GM10266 (cell line): ENCODE results near the gene CD81.

ENCODE experiments used
- DNase-seq: peaks from one replicate; pipeline ENCODE4 v3.0.0; 2012; ENCODE audit errors: extremely low spot score
- TF ChIP-seq, protein P1 (sequence below): IDR thresholded peaks from 2 replicates; pipeline ENCODE4 v1.5.1; 2012; ENCODE audit warnings: mild to moderate bottlenecking, low read depth; ENCODE audit not compliant: control insufficient read depth, insufficient read depth; ENCODE audit errors: missing control alignments

The CD81 gene

DNA sequence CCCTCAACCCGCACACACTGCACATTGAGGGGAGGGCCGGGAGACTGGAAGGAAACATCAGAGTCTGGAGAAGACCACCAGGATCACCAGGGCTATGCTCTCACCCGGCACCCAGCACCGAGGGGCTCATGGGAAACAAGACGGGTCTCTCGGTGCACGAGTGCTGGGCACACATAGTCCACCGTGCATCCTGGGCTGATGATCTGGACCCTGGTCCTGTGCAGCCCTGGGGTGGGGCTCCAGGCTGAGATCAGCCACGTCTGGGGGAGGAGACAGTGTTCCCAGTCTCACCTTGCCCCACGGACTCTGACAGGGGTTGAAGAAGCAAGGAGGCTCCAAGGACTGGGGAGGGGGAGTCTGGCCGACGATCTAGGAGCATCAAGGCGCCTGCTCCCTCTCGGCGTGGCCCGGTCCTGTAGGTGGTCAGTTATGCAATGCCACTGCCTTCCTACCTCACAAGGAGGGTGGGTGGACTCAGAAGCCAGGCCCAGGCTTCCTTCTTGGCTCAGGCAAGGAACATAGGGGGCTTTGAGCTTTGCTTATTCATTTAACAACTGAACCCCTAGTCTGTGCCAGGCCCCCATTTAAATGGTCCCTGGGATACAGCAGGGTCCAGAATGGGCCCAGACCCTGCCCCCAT lies 11.4 kb upstream of the CD81 start:
- no peak for DNase-seq
- TF ChIP-seq, protein P1, sequence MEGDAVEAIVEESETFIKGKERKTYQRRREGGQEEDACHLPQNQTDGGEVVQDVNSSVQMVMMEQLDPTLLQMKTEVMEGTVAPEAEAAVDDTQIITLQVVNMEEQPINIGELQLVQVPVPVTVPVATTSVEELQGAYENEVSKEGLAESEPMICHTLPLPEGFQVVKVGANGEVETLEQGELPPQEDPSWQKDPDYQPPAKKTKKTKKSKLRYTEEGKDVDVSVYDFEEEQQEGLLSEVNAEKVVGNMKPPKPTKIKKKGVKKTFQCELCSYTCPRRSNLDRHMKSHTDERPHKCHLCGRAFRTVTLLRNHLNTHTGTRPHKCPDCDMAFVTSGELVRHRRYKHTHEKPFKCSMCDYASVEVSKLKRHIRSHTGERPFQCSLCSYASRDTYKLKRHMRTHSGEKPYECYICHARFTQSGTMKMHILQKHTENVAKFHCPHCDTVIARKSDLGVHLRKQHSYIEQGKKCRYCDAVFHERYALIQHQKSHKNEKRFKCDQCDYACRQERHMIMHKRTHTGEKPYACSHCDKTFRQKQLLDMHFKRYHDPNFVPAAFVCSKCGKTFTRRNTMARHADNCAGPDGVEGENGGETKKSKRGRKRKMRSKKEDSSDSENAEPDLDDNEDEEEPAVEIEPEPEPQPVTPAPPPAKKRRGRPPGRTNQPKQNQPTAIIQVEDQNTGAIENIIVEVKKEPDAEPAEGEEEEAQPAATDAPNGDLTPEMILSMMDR, result no peak

DNA sequence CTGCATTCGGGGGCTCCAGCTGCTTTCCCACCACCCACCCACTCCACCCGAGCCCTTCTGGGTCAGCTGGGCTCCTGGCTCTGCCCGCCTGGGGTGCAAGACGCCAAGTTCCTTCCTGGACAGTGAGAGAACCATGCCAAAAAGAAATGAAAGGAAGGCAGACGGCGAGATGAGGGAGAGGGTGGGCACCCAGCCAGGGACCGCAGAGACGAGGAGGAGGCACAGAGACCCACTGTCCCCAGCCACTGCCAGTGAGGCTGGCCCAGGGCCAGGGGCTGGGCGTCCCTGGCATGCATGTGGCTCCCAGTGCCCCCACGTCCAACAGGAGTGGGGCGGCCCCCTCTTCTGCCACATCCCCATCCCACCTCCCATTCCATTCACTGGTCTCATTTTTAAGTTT lies 10.8 kb upstream of the CD81 start:
- no peak for DNase-seq
- TF ChIP-seq, protein P1, result no peak

DNA sequence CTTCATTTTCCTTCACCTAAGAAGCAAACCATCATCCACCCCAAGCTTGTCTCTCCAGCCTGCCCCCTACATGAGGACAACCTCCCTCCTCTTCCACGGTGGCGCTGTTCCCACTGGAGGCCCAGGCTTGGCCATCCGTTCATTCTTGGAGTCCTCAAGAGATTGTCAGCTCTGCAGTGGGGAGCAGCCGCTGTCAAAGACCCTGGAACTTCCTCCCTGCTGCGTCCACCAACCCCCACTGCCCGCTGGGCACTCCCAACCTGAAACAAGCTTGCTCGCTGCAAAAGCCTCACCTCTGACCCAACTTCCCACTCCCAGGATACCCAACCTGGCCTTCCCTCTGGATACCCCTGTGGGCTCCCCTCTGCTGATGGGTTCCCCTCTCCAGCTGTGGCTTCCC lies 10.4 kb upstream of the CD81 start:
- TF ChIP-seq, protein P1, result no peak
- no peak for DNase-seq

DNA sequence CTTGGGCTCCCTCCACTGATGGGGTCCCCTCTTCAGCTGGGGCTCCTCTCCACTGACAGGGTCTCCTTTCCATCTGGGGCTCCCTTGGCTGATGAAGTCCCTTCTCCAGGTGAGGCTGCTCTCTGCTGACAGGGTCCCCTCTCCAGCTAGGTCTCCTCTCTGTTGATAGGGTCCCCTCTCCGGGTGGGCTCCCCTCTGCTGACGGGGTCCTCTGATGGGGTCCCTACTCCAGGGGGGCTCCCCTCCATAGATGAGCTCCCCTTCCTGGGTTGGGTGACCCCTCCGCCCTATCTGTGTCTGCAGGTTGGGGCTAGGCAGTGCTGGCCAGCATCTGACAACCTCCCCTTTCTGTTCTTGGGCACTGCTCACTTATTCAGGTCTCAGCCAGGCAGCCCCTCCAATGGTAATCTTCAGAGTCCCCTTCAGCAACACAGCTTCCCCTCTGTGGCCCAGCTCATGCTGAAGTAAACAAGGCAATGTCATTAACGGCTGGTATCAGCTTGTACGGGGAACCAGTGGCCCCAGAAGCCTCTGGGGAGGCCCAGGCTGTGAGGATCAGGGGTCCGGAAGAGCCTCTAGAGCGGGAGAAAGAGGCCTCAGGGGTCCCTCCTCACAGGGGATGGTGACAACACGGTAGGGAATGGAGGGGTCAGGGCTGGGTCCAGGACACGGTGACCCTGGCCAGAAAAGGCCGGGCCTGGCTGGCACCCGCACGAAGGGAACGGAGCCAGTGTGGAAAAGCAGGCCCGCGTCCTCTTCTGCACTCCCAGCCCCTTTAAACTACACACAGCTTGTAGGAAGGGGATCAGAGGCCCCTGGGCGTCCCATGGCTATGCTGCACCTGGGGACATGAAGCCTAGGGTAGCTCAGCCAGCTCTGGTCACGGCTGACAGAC lies 9.6 kb upstream of the CD81 start:
- DNase-seq, result no peak
- TF ChIP-seq, protein P1, result no peak

DNA sequence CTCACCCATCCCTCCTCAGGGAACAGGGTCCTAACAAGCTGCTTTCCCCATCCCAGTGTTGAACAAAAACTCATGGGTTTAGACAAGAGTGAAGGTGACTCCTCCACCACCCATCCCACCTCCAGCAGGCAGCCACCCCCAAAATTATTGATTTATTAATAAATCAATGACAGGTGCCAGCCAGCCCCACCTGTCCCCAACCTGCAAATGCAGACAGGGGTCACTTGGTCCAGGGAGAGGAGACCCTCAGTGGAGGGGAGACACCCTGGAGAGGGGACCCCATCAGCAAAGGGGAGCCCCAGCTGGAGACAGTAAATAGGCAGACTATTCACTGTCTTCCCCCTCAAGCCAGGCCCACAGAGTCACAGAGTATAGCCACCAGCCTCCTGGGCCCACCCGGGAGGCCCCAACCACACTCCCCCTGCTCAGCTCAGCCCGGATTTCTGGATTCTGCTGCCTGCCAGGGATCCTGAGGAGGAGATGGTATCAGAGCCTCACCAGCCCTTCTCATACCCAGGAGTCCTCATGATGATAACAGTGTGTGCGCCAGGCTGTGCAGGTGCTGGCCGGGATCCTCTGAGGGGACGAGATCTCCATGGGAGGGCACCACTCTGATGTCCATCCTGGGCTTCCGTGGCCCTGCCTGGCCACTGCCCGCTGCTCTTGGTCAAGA lies 8.8 kb upstream of the CD81 start:
- DNase-seq, result no peak

DNA sequence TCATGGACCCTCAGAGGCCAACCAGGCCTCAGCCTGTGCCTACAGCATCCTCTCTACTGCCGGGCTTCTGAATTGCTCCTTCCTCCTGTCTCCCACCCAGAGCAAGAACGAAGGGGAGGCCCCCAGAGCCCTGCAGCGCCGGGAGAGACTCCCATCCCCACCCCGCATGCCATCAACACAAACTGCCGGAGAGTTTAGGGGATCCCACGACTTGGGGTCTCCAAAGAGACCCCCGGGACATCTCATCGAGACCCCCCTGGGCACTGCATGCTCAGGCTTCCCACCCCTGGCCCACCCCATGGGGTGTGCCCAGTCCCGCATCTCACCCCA lies 8.3 kb upstream of the CD81 start:
- TF ChIP-seq, protein P1, result no peak
- no peak for DNase-seq

More for the DNA sequence above, 8.8 kb upstream of the CD81 start:
- TF ChIP-seq, protein P1, result no peak

DNA sequence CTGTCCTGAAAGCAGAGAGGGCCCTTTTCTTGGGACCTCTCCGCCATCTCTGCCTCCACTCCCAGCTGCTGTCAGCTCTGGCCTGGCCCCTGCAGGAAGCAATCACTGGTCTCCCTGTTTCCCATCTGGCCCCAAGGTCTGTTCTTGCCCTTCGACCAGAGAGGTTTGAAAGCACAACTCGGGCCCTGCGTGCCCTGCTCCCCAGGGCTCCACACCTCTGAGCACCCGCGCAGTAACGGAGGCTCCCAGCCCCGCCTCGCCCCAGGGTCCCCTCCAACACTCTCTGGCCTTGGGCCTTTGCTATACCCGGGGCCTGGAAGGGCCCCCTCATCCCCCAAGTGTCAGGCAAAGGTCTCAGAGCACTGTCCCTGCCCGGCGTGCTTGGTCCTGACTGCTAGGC lies 7.8 kb upstream of the CD81 start:
- no peak for DNase-seq
- TF ChIP-seq, protein P1, result no peak
